Panc1 (cell line): ENCODE measurements around the gene NPM1. TPM values are rescaled to one million over a fixed set of nuclear protein-coding genes. Genes with fewer than 3 reads are reported as not detected.

Experiments used
- ATAC-seq: fragments of 200-7000 bp; cut with Tn5 transposase; 2 replicates; pipeline ENCODE4 v1.9.1; 2020; ENCODE audit warnings: mild to moderate bottlenecking, moderate library complexity
- BruUV-seq: library from RNA; stranded (reverse); fragments of 400-500 nt; replicated peaks from 2 replicates; lab custom pipeline; 2021; lab: Mats Ljungman, UMichigan
- CTCF ChIA-PET: fragments of 300-600 bp; sonication (Branson Sonifier 250); formaldehyde crosslinking; loops from one replicate; lab custom pipeline; 2022; ENCODE audit warnings: antibody characterized with exemption; lab: Charles Lee
- POLR2A ChIA-PET: fragments of 300-600 bp; sonication (Branson Sonifier 250); formaldehyde crosslinking; loops from one replicate; lab custom pipeline; 2022; ENCODE audit warnings: antibody characterized with exemption; lab: Charles Lee
- DNase-seq: peaks from one replicate; pipeline ENCODE4 v3.0.0-alpha.2; 2010; ENCODE audit warnings: low read depth, low spot score
- H3K27ac ChIP-seq: 2 replicates; pipeline ENCODE4 v1.5.1; 2011; ENCODE audit warnings: mild to moderate bottlenecking, low read length, inconsistent platforms
- H3K27me3 ChIP-seq: fragments of 200-500 bp; sonication (Bioruptor generic); 2 replicates; pipeline ENCODE4 v1.6.0; 2014; ENCODE audit warnings: low read length, inconsistent platforms; ENCODE audit not compliant: control insufficient read depth, insufficient read depth
- H3K36me3 ChIP-seq: fragments of 200-500 bp; sonication (Bioruptor generic); 2 replicates; pipeline ENCODE4 v1.5.1; 2014; ENCODE audit warnings: inconsistent platforms, mild to moderate bottlenecking, low read length, moderate library complexity; ENCODE audit not compliant: control insufficient read depth, insufficient read depth
- H3K4me1 ChIP-seq: 2 replicates; pipeline ENCODE4 v1.5.1; 2011; ENCODE audit warnings: inconsistent platforms, mild to moderate bottlenecking, low read length, moderate library complexity; ENCODE audit not compliant: control insufficient read depth, insufficient read depth
- H3K4me3 ChIP-seq, 2 experiments: 2 replicates each; pipeline ENCODE4 v1.5.1; 2011 to 2012; ENCODE audit warnings: low read depth in 2 of 2, low read length in 2 of 2, mild to moderate bottlenecking in 2 of 2, inconsistent platforms in 1 of 2, moderate library complexity in 1 of 2
- H3K9me3 ChIP-seq: fragments of 200-500 bp; sonication (Bioruptor generic); 2 replicates; pipeline ENCODE4 v1.5.1; 2014; ENCODE audit warnings: low read depth, mild to moderate bottlenecking, inconsistent platforms, low read length, moderate library complexity; ENCODE audit not compliant: control insufficient read depth, insufficient read depth
- POLR2AphosphoS5 ChIP-seq: IDR thresholded peaks from 2 replicates; pipeline ENCODE4 v1.6.1; 2012; ENCODE audit warnings: mild to moderate bottlenecking, low read depth, low read length, moderate library complexity
- REST ChIP-seq, 2 experiments: IDR thresholded peaks; 2 replicates each; pipeline ENCODE4 v1.6.1; 2011 to 2012; ENCODE audit warnings: low read depth in 2 of 2, control low read depth in 1 of 2, low read length in 1 of 2, mild to moderate bottlenecking in 1 of 2, moderate library complexity in 1 of 2; ENCODE audit not compliant: insufficient read depth in 1 of 2
- SIN3A ChIP-seq: IDR thresholded peaks from 2 replicates; pipeline ENCODE4 v1.6.1; 2012; ENCODE audit warnings: low read depth, mild to moderate bottlenecking, low read length, moderate library complexity, borderline replicate concordance; ENCODE audit not compliant: insufficient read depth
- TCF7L2 ChIP-seq: IDR thresholded peaks from 2 replicates; pipeline ENCODE4 v1.6.1; 2011; ENCODE audit warnings: mild to moderate bottlenecking, low read depth, low read length, inconsistent platforms
- in situ Hi-C: cut with HindIII; loops from 2 replicates; pipeline ENCODE4 v1.10.0; 2016; ENCODE audit warnings: low sequenced_read_pairs, low pct_unique_long_range_greater_than_20kb
- intact Hi-C: fragments of 100-400 bp; cut with micrococcal nuclease; formaldehyde crosslinking; loops from one replicate; pipeline ENCODE4 v1.10.0; 2022; ENCODE audit not compliant: unreplicated experiment
- total RNA-seq: library from RNA; stranded (reverse); gene quantifications from one replicate; pipeline ENCODE4 v1.2.1, GENCODE V29; 2021; ENCODE audit not compliant: unreplicated experiment
- TF ChIP-seq, protein P1 (sequence below): fragments of 450-650 bp; IDR thresholded peaks from 2 replicates; pipeline ENCODE4 v1.5.1; 2017; ENCODE audit warnings: mild to moderate bottlenecking

The NPM1 gene
- total RNA-seq, 1 experiment from 2014 or later, result 1,864 TPM

DNA sequence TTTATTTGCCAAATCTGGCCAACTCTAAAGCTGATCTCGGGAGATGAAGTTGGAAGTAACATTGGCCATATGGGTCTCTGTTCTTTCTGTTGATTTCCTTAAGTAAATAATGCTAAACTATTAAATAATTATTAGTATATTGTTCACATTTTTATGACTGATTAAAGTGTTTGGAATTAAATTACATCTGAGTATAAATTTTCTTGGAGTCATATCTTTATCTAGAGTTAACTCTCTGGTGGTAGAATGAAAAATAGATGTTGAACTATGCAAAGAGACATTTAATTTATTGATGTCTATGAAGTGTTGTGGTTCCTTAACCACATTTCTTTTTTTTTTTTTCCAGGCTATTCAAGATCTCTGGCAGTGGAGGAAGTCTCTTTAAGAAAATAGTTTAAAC, 22.5 kb downstream of the NPM1 start:
- H3K4me1 ChIP-seq, result peaks cover 47% of the 10 kb centered on the region
- no peak for ATAC-seq
- TF ChIP-seq POLR2AphosphoS5 (no peak), REST (IDR thresholded peaks at IDR 0.05; ENCODE audit: insufficient read depth in 1 of 2, low read depth in 2 of 2, low read length in 1 of 2) (no peak), TCF7L2 (no peak), SIN3A (no peak)
- TF ChIP-seq, protein P1, sequence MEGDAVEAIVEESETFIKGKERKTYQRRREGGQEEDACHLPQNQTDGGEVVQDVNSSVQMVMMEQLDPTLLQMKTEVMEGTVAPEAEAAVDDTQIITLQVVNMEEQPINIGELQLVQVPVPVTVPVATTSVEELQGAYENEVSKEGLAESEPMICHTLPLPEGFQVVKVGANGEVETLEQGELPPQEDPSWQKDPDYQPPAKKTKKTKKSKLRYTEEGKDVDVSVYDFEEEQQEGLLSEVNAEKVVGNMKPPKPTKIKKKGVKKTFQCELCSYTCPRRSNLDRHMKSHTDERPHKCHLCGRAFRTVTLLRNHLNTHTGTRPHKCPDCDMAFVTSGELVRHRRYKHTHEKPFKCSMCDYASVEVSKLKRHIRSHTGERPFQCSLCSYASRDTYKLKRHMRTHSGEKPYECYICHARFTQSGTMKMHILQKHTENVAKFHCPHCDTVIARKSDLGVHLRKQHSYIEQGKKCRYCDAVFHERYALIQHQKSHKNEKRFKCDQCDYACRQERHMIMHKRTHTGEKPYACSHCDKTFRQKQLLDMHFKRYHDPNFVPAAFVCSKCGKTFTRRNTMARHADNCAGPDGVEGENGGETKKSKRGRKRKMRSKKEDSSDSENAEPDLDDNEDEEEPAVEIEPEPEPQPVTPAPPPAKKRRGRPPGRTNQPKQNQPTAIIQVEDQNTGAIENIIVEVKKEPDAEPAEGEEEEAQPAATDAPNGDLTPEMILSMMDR, result no peak
- no peaks in the 10 kb centered on the region for H3K27me3 ChIP-seq
- H3K9me3 ChIP-seq, result no peaks in the 10 kb centered on the region
- intact Hi-C loops, result loop anchor here (10.0 kb wide), 2 partner anchors 215 to 445 kb away; no protein-coding TSS in a partner anchor
- POLR2A ChIA-PET, result no interaction called here
- no TSS peak for BruUV-seq
- no peak overlapping the region for H3K27ac ChIP-seq
- H3K4me3 ChIP-seq, result no peak overlapping the region
- CTCF ChIA-PET, result no interaction called here
- no peak for DNase-seq
- peaks cover 74% of the 10 kb centered on the region for H3K36me3 ChIP-seq
- in situ Hi-C loops, result loop anchor here (25.0 kb wide), 1 partner anchor 452 kb away; no protein-coding TSS in a partner anchor

GRCh38 chr5:171412186-171412585, 24.5 kb downstream of the NPM1 start:
- intact Hi-C loops, result loop anchor here (10.0 kb wide), 2 partner anchors 213 to 443 kb away; no protein-coding TSS in a partner anchor
- ATAC-seq (no peak), DNase-seq (no peak)
- Histone ChIP-seq H3K36me3 (peaks cover 56% of the 10 kb centered on the region), H3K4me3 (no peak overlapping the region), H3K27ac (no peak overlapping the region), H3K27me3 (no peaks in the 10 kb centered on the region), H3K4me1 (peaks cover 56% of the 10 kb centered on the region), H3K9me3 (no peaks in the 10 kb centered on the region)
- no TSS peak for BruUV-seq
- ChIA-PET POLR2A (no interaction called here), CTCF (no interaction called here)
- in situ Hi-C loops, result loop anchor here (25.0 kb wide), 1 partner anchor 450 kb away; no protein-coding TSS in a partner anchor
- TF ChIP-seq SIN3A, result no peak
- no peak for TF ChIP-seq POLR2AphosphoS5
- no peak for TF ChIP-seq TCF7L2
- TF ChIP-seq, protein P1, result no peak
- no peak for TF ChIP-seq REST (IDR thresholded peaks at IDR 0.05; ENCODE audit: insufficient read depth in 1 of 2, low read depth in 2 of 2, low read length in 1 of 2)
